Uterus (tissue), 4 donors: ENCODE results near the gene SPTB. TPM values are rescaled to one million over a fixed set of nuclear protein-coding genes. Genes with fewer than 3 reads are reported as not detected.

Experiments used
- DNase-seq, 2 donors: peaks; one replicate each; pipeline ENCODE4 v3.0.0-alpha.2; 2019 to 2020
- H3K27ac ChIP-seq, 2 donors: fragments of 200-600 bp; sonication (generic); 1 replicate in 1 of 2; 2 replicates in 1 of 2; pipeline ENCODE4 v1.5.1; 2016 to 2018
- H3K27me3 ChIP-seq, 2 donors: fragments of 200-600 bp; sonication (generic); one replicate each; pipeline ENCODE4 v1.5.1; 2018 to 2019; ENCODE audit warnings: control low read depth in 1 of 2
- H3K36me3 ChIP-seq, 2 donors: fragments of 200-600 bp; sonication (generic); one replicate each; pipeline ENCODE4 v1.5.1; 2019; ENCODE audit warnings: control low read depth in 1 of 2
- H3K4me1 ChIP-seq, 2 donors: fragments of 200-600 bp; sonication (generic); one replicate each; pipeline ENCODE4 v1.5.1; 2018 to 2019; ENCODE audit warnings: control low read depth in 1 of 2
- H3K4me3 ChIP-seq, 2 donors: fragments of 200-600 bp; sonication (generic); 1 replicate in 1 of 2; 2 replicates in 1 of 2; pipeline ENCODE4 v1.5.1; 2018 to 2019; ENCODE audit warnings: mild to moderate bottlenecking in 1 of 2
- H3K9me3 ChIP-seq, 2 donors: fragments of 200-600 bp; sonication (generic); one replicate each; pipeline ENCODE4 v1.5.1; 2019; ENCODE audit warnings: control low read depth in 1 of 2
- POLR2A ChIP-seq, 2 donors: fragments of 450-650 bp; IDR thresholded peaks; one replicate each; pipeline ENCODE4 v1.6.1; 2016; ENCODE audit warnings: antibody characterized with exemption in 2 of 2, mild to moderate bottlenecking in 1 of 2, moderate library complexity in 1 of 2
- intact Hi-C: fragments of 100-400 bp; cut with DNase I; formaldehyde crosslinking; loops from one replicate; pipeline ENCODE4 v1.15.1; 2023; ENCODE audit warnings: low total_unique reads
- total RNA-seq, 4 donors: library from RNA; depleted of rRNA in 3 of 4; stranded (reverse); fragments of >200 nt in 3 of 4; gene quantifications; one replicate each; pipeline versions ENCODE4 v1.1.0 to v1.2.4, GENCODE V29; 2014 to 2023
- TF ChIP-seq, protein P1 (sequence below), 4 experiments: fragments of 200-600 bp in 2 of 4; fragments of 450-650 bp in 2 of 4; sonication (generic) in 2 of 4; IDR thresholded peaks; one replicate each; pipeline ENCODE4 v1.5.1; 2016 to 2019; ENCODE audit warnings: antibody characterized with exemption in 4 of 4, mild to moderate bottlenecking in 2 of 4, moderate library complexity in 1 of 4
- donor health status: DM: yes; HTN: yes; CAD: no.

Gene SPTB
- total RNA-seq, 4 donors from 2014 or later, result 1.0 to 5.4 (median 4.6) TPM; not detected in 1

DNA sequence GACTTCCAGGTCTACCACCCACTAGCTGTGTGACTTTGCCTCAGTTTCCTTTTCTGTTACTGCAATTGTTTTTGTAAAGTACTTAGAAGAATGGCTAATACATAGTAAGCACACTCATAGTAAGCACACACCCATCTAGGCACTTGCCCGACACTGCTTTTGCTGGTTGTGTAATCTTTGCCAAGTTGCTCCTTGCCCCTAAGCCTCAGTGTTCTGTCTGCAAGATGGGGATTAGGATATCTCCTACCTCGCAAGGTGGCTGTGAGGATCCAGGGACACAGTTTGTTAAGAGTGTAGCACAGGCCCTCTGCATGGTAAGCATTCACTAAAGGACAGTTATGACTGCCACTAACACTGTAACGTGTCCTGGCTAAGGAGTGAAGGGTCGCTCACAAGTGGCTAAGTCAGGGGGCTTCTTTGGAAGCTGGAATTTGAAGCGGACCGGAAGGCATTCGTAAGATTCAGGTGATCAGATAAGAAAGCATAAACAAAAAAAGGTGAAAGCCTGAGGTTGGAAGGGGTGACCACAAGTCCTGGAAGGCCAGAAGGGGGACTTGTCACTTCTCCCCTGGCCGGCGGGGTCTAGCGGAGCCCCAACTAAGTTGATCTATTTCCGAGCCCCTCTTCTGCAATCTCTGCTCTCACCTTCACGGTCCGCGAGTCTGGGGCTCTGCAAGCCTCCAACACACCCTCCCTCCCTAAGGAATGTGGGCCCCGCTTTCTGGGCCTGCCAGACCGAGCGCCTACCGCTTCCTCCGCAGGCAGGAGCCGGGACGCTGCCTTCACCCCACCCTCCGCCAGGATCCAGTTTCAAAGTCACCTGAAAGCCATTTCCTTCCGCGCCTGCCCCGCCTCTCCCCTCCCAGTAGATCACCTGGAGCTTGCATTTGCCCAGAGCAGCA is 177.0 kb downstream of the SPTB start:
- Histone ChIP-seq H3K9me3 (no peaks in the 10 kb centered on the region), H3K4me1 (peaks cover 0 to 9% of the 10 kb centered on the region in 2 donors), H3K27me3 (no peaks in the 10 kb centered on the region), H3K27ac (peak overlapping the region; percentile 94), H3K4me3 (no peak overlapping the region), H3K36me3 (no peaks in the 10 kb centered on the region)
- intact Hi-C loops, result no loop called here
- TF ChIP-seq, protein P1, sequence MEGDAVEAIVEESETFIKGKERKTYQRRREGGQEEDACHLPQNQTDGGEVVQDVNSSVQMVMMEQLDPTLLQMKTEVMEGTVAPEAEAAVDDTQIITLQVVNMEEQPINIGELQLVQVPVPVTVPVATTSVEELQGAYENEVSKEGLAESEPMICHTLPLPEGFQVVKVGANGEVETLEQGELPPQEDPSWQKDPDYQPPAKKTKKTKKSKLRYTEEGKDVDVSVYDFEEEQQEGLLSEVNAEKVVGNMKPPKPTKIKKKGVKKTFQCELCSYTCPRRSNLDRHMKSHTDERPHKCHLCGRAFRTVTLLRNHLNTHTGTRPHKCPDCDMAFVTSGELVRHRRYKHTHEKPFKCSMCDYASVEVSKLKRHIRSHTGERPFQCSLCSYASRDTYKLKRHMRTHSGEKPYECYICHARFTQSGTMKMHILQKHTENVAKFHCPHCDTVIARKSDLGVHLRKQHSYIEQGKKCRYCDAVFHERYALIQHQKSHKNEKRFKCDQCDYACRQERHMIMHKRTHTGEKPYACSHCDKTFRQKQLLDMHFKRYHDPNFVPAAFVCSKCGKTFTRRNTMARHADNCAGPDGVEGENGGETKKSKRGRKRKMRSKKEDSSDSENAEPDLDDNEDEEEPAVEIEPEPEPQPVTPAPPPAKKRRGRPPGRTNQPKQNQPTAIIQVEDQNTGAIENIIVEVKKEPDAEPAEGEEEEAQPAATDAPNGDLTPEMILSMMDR (IDR thresholded peaks at IDR 0.05), result no peak
- TF ChIP-seq POLR2A (IDR thresholded peaks at IDR 0.05), result peak in 1 of 2 donors; percentile 36
- DNase-seq, result peak in 1 of 2 donors; percentile 44

DNA sequence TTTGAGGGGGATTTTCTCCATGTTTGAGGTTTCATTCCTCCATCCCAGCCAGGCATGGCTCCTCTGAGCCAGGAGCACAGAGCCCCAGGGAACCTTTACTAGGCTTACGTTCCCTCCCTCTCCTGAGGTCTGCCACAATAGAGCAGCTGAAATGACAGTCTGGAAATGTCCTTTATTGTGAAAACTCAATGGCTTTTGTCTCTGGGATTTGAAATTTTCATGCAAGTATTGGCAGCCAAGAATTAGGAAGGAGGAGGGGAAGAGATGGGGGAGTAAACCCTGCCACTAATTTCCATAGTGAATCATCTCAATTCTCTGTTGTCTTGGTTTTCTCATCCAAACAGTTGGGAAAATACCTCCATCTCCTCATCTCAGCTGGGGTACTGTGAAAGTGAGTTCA is 178.0 kb downstream of the SPTB start:
- H3K4me1 ChIP-seq, result peaks cover 0 to 5% of the 10 kb centered on the region in 2 donors
- TF ChIP-seq, protein P1 (IDR thresholded peaks at IDR 0.05), result no peak
- no peak for TF ChIP-seq POLR2A (IDR thresholded peaks at IDR 0.05)
- intact Hi-C loops, result no loop called here
- H3K9me3 ChIP-seq, result no peaks in the 10 kb centered on the region
- H3K27ac ChIP-seq, result peak overlapping the region; percentile 11 to 37
- no peaks in the 10 kb centered on the region for H3K27me3 ChIP-seq
- no peak for DNase-seq
- H3K4me3 ChIP-seq, result no peak overlapping the region
- no peaks in the 10 kb centered on the region for H3K36me3 ChIP-seq

DNA sequence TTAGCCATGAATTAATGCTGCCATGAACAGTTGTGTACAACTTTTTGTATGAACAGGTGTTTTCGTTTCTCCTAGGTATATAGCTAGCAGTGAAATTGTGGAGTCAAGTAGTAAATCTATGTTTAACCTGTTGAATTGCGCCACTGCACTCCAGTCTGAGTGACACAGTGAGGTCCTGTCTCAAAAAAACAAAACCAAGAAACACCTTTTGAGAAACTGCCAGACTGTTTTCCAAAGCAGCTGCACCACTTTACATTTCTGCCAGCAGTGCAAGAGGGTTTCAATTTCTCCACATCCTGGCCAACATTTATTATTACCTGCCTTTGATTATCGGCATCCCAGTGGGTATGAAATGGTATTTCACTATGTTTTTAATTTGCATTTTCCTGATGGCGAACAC is 178.8 kb downstream of the SPTB start:
- no peak overlapping the region for H3K4me3 ChIP-seq
- H3K27me3 ChIP-seq, result no peaks in the 10 kb centered on the region
- TF ChIP-seq POLR2A (IDR thresholded peaks at IDR 0.05), result no peak
- intact Hi-C loops, result no loop called here
- H3K36me3 ChIP-seq, result no peaks in the 10 kb centered on the region
- H3K9me3 ChIP-seq, result no peaks in the 10 kb centered on the region
- no peaks in the 10 kb centered on the region for H3K4me1 ChIP-seq
- H3K27ac ChIP-seq, result peak overlapping the region in 1 of 2 donors; percentile 37
- no peak for DNase-seq

DNA sequence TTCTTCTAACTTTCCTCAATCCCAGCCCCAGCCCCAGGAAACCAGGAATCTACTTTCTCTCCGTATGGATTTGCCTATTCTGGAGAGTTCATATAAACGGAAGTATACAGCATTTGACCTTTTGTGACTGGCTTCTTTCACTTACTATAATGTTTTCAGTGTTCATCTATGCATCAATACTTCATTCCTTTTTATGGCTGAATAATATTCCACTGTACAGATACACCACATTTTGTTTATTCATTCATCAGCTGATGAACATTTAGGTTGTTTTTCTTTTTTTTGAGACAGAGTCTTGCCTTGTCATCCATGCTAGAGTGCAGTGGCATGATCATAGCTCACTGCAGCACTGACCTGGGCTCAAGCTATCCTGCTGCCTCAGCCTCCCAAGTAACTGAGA is 179.4 kb downstream of the SPTB start:
- intact Hi-C loops, result no loop called here
- H3K27me3 ChIP-seq, result no peaks in the 10 kb centered on the region
- no peak for DNase-seq
- H3K27ac ChIP-seq, result peak overlapping the region in 1 of 2 donors; percentile 37
- H3K4me3 ChIP-seq, result no peak overlapping the region
- H3K36me3 ChIP-seq, result no peaks in the 10 kb centered on the region
- no peak for TF ChIP-seq POLR2A (IDR thresholded peaks at IDR 0.05)
- TF ChIP-seq, protein P1 (IDR thresholded peaks at IDR 0.05), result no peak
- no peaks in the 10 kb centered on the region for H3K9me3 ChIP-seq
- H3K4me1 ChIP-seq, result no peaks in the 10 kb centered on the region

DNA sequence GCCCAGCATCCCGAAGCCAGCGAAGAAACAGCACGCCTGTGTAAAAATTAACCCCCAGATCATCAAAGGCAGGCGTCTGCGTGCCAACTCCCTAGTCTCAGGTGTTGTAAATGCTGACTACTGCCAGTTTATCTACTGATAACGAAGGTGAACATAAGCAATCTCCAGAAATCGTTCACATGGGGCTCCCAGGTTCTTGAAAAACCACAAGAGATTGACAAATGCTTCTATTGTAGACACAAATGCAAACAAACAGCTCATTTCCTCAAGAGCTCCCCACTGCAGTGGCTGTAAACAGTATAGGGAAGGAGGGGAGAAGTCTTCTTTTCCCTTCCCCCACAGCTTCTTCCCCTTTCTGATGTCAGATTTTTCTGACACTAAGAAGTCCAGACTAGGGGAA is 180.8 kb downstream of the SPTB start:
- intact Hi-C loops, result no loop called here
- Histone ChIP-seq H3K27ac (peak overlapping the region; percentile 78 to 79), H3K9me3 (no peaks in the 10 kb centered on the region), H3K27me3 (no peaks in the 10 kb centered on the region), H3K4me1 (no peaks in the 10 kb centered on the region), H3K4me3 (no peak overlapping the region), H3K36me3 (no peaks in the 10 kb centered on the region)
- DNase-seq, result no peak
- no peak for TF ChIP-seq POLR2A (IDR thresholded peaks at IDR 0.05)
- TF ChIP-seq, protein P1 (IDR thresholded peaks at IDR 0.05), result no peak
